HepG2 (cell line): ENCODE measurements around the gene PDGFB. TPM values are rescaled to one million over a fixed set of nuclear protein-coding genes. Genes with fewer than 3 reads are reported as not detected.

Experiments used
- AHR ChIP-seq: IDR thresholded peaks from 2 replicates; pipeline ENCODE4 v1.6.1; 2018; ENCODE audit warnings: missing genetic modification reagents, missing compliant biosample characterization
- FOSL1 ChIP-seq: sonication (generic); formaldehyde crosslinking; IDR thresholded peaks from 2 replicates; pipeline ENCODE4 v1.9.0; 2021; ENCODE audit warnings: missing genetic modification reagents, borderline replicate concordance
- HIVEP1 ChIP-seq: sonication (generic); formaldehyde crosslinking; IDR thresholded peaks from 2 replicates; pipeline ENCODE4 v1.4.0; 2020; ENCODE audit warnings: mild to moderate bottlenecking, missing genetic modification reagents
- KLF12 ChIP-seq: sonication (generic); formaldehyde crosslinking; IDR thresholded peaks from 2 replicates; pipeline ENCODE4 v1.4.0; 2020; ENCODE audit warnings: missing genetic modification reagents, borderline replicate concordance
- MAFG ChIP-seq: sonication (generic); formaldehyde crosslinking; IDR thresholded peaks from 2 replicates; pipeline ENCODE4 v1.5.1; 2020; ENCODE audit warnings: mild to moderate bottlenecking, missing genetic modification reagents
- NCOA2 ChIP-seq: sonication (generic); formaldehyde crosslinking; IDR thresholded peaks from 2 replicates; pipeline ENCODE4 v1.8.0; 2022; ENCODE audit warnings: inconsistent platforms
- RFX5 ChIP-seq: IDR thresholded peaks from 2 replicates; pipeline ENCODE4 v1.6.1; 2011; ENCODE audit warnings: low read depth, low read length, improper control_type of control experiment
- SIN3A ChIP-seq: IDR thresholded peaks from 2 replicates; pipeline ENCODE4 v1.6.1; 2011; ENCODE audit warnings: low read depth, mild to moderate bottlenecking, control low read depth, low read length, borderline replicate concordance
- THAP11 ChIP-seq: IDR thresholded peaks from 2 replicates; pipeline ENCODE4 v1.6.1; 2016; ENCODE audit warnings: missing biosample characterization, missing genetic modification reagents
- ZBTB38 ChIP-seq: sonication (generic); formaldehyde crosslinking; IDR thresholded peaks from 2 replicates; pipeline ENCODE4 v1.5.1; 2020; ENCODE audit warnings: mild to moderate bottlenecking, missing genetic modification reagents
- ZBTB7B ChIP-seq: sonication (generic); formaldehyde crosslinking; IDR thresholded peaks from 2 replicates; pipeline ENCODE4 v1.4.0; 2020; ENCODE audit warnings: missing genetic modification reagents
- ZFYVE20 ChIP-seq: sonication (generic); formaldehyde crosslinking; IDR thresholded peaks from 2 replicates; pipeline ENCODE4 v1.8.0; 2023; ENCODE audit warnings: low read depth, mild to moderate bottlenecking, moderate library complexity, missing genetic modification reagents, borderline replicate concordance
- ZMYM2 ChIP-seq: sonication (generic); formaldehyde crosslinking; IDR thresholded peaks from 2 replicates; pipeline ENCODE4 v1.8.0; 2022; ENCODE audit warnings: mild to moderate bottlenecking, missing genetic modification reagents
- ZNF101 ChIP-seq: sonication (generic); formaldehyde crosslinking; IDR thresholded peaks from 2 replicates; pipeline ENCODE4 v1.4.0; 2020; ENCODE audit warnings: mild to moderate bottlenecking, low read depth, missing genetic modification reagents, borderline replicate concordance
- ZNF430 ChIP-seq: sonication (generic); formaldehyde crosslinking; IDR thresholded peaks from 2 replicates; pipeline ENCODE4 v1.9.0; 2021; ENCODE audit warnings: mild to moderate bottlenecking, missing genetic modification reagents
- ZNF788 ChIP-seq: sonication (generic); formaldehyde crosslinking; IDR thresholded peaks from 2 replicates; pipeline ENCODE4 v1.5.0; 2020; ENCODE audit warnings: mild to moderate bottlenecking, missing genetic modification reagents, borderline replicate concordance
- polyA plus RNA-seq, 8 experiments: library from polyadenylated mRNA; depleted of rRNA in 3 of 8; stranded (reverse) in 7 of 8; unstranded in 1 of 8; fragments of >200 nt; fragmentation: Illumina TruSeq in 4 of 8; extraction: Trizol in 4 of 8; gene quantifications; 2 replicates each; pipeline versions ENCODE4 v1.2.1 to v1.2.3, GENCODE V29; 2011 to 2016; ENCODE audit warnings: low read depth in 4 of 8, missing spikeins in 1 of 8, mixed read lengths in 1 of 8; ENCODE audit not compliant: insufficient read depth in 1 of 8
- total RNA-seq, 5 experiments: library from RNA; depleted of rRNA; stranded (reverse); fragments of >200 nt; fragmentation: Illumina TruSeq; extraction: Trizol; gene quantifications; 2 replicates each; pipeline ENCODE4 v1.2.3, GENCODE V29; 2016; ENCODE audit warnings: low read depth in 1 of 5
- TF ChIP-seq, protein P1 (sequence below): IDR thresholded peaks from 2 replicates; pipeline ENCODE4 v1.4.0; 2020; ENCODE audit warnings: mild to moderate bottlenecking, missing genetic modification reagents
- TF ChIP-seq, protein P2 (sequence below): sonication (generic); formaldehyde crosslinking; IDR thresholded peaks from 2 replicates; pipeline ENCODE4 v1.4.0; 2020; ENCODE audit warnings: missing genetic modification reagents, borderline replicate concordance
- TF ChIP-seq, protein P3 (sequence below): sonication (generic); formaldehyde crosslinking; IDR thresholded peaks from 2 replicates; pipeline ENCODE4 v1.5.0; 2020; ENCODE audit warnings: missing genetic modification reagents, mild to moderate bottlenecking, borderline replicate concordance
- TF ChIP-seq, protein P4 (sequence below), 2 experiments: IDR thresholded peaks; 2 replicates each; pipeline ENCODE4 v1.6.1; 2011 to 2012; ENCODE audit warnings: low read length in 2 of 2, borderline replicate concordance in 1 of 2, low read depth in 1 of 2, mild to moderate bottlenecking in 1 of 2, moderate library complexity in 1 of 2

Gene PDGFB
- total and polyA plus RNA-seq, 2 of the 13 experiments (the other 11 are each of a cell fraction or from before 2014, with no cell fraction given): 1.4 to 10.1 TPM

DNA sequence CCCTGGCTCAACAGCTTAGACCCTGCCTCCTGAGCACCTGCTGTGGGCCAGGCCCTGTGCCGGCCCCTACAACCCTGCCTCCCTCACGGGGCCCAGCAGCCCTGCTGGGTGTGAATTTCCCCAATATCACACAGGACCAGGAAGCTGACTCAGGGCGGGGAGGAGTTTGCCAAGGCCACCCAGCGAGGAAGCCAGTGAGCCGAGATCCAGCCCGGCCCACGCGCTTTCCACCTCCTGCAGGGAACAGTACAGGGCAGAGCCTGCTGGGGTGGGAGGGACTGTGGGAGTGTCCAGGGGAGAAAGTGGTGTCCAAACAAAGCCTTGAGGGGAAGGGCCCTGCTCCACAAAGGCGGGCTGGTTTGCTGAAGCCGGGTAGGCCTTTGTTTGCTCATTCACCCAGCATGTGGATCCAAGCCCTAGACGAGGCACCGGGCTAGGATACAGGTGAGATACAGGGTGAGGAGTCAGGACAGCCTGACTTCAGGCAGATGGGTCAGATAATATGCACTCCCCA, 47.8 kb upstream of the PDGFB start (continued):
- TF ChIP-seq, protein P1, sequence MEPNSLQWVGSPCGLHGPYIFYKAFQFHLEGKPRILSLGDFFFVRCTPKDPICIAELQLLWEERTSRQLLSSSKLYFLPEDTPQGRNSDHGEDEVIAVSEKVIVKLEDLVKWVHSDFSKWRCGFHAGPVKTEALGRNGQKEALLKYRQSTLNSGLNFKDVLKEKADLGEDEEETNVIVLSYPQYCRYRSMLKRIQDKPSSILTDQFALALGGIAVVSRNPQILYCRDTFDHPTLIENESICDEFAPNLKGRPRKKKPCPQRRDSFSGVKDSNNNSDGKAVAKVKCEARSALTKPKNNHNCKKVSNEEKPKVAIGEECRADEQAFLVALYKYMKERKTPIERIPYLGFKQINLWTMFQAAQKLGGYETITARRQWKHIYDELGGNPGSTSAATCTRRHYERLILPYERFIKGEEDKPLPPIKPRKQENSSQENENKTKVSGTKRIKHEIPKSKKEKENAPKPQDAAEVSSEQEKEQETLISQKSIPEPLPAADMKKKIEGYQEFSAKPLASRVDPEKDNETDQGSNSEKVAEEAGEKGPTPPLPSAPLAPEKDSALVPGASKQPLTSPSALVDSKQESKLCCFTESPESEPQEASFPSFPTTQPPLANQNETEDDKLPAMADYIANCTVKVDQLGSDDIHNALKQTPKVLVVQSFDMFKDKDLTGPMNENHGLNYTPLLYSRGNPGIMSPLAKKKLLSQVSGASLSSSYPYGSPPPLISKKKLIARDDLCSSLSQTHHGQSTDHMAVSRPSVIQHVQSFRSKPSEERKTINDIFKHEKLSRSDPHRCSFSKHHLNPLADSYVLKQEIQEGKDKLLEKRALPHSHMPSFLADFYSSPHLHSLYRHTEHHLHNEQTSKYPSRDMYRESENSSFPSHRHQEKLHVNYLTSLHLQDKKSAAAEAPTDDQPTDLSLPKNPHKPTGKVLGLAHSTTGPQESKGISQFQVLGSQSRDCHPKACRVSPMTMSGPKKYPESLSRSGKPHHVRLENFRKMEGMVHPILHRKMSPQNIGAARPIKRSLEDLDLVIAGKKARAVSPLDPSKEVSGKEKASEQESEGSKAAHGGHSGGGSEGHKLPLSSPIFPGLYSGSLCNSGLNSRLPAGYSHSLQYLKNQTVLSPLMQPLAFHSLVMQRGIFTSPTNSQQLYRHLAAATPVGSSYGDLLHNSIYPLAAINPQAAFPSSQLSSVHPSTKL (CRISPR knock-in tag): peak; percentile 72
- TF ChIP-seq, protein P2, sequence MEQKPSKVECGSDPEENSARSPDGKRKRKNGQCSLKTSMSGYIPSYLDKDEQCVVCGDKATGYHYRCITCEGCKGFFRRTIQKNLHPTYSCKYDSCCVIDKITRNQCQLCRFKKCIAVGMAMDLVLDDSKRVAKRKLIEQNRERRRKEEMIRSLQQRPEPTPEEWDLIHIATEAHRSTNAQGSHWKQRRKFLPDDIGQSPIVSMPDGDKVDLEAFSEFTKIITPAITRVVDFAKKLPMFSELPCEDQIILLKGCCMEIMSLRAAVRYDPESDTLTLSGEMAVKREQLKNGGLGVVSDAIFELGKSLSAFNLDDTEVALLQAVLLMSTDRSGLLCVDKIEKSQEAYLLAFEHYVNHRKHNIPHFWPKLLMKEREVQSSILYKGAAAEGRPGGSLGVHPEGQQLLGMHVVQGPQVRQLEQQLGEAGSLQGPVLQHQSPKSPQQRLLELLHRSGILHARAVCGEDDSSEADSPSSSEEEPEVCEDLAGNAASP (CRISPR knock-in tag): no peak
- TF ChIP-seq MAFG (CRISPR knock-in tag) (no peak), ZBTB7B (CRISPR knock-in tag) (0 out of 2 replicates have a peak, but pooled peaks have one; percentile 31), AHR (peak; percentile 81; the same call in 1 of the 2 replicates), ZBTB38 (no peak), HIVEP1 (no peak; the same call in 1 of the 2 replicates), ZNF430 (CRISPR knock-in tag) (peak; percentile 84), KLF12 (CRISPR knock-in tag) (peak; percentile 68; the same call in 1 of the 2 replicates), ZMYM2 (CRISPR knock-in tag) (peak; percentile 77; the same call in 1 of the 2 replicates), ZFYVE20 (CRISPR knock-in tag) (no peak), THAP11 (CRISPR knock-in tag) (peak; percentile 35), FOSL1 (CRISPR knock-in tag) (no peak), RFX5 (no peak), ZNF101 (CRISPR knock-in tag) (0 out of 2 replicates have a peak, but pooled peaks have one; percentile 78), SIN3A (0 out of 2 replicates have a peak, but pooled peaks have one; percentile 41), ZNF788 (CRISPR knock-in tag) (peak; percentile 70; the same call in 1 of the 2 replicates), NCOA2 (CRISPR knock-in tag) (peak; percentile 63)
- TF ChIP-seq, protein P3, sequence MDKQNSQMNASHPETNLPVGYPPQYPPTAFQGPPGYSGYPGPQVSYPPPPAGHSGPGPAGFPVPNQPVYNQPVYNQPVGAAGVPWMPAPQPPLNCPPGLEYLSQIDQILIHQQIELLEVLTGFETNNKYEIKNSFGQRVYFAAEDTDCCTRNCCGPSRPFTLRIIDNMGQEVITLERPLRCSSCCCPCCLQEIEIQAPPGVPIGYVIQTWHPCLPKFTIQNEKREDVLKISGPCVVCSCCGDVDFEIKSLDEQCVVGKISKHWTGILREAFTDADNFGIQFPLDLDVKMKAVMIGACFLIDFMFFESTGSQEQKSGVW: no peak
- TF ChIP-seq, protein P4, sequence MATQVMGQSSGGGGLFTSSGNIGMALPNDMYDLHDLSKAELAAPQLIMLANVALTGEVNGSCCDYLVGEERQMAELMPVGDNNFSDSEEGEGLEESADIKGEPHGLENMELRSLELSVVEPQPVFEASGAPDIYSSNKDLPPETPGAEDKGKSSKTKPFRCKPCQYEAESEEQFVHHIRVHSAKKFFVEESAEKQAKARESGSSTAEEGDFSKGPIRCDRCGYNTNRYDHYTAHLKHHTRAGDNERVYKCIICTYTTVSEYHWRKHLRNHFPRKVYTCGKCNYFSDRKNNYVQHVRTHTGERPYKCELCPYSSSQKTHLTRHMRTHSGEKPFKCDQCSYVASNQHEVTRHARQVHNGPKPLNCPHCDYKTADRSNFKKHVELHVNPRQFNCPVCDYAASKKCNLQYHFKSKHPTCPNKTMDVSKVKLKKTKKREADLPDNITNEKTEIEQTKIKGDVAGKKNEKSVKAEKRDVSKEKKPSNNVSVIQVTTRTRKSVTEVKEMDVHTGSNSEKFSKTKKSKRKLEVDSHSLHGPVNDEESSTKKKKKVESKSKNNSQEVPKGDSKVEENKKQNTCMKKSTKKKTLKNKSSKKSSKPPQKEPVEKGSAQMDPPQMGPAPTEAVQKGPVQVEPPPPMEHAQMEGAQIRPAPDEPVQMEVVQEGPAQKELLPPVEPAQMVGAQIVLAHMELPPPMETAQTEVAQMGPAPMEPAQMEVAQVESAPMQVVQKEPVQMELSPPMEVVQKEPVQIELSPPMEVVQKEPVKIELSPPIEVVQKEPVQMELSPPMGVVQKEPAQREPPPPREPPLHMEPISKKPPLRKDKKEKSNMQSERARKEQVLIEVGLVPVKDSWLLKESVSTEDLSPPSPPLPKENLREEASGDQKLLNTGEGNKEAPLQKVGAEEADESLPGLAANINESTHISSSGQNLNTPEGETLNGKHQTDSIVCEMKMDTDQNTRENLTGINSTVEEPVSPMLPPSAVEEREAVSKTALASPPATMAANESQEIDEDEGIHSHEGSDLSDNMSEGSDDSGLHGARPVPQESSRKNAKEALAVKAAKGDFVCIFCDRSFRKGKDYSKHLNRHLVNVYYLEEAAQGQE (IDR thresholded peaks at IDR 0.05; ENCODE audit: borderline replicate concordance in 1 of 2, low read depth in 1 of 2, low read length in 2 of 2): no peak
